GM12878 (cell line): ENCODE data around the gene RAPGEF4. TPM values are rescaled to one million over a fixed set of nuclear protein-coding genes. Genes with fewer than 3 reads are reported as not detected.

Experiments used
- ATAC-seq: fragments of 200-7000 bp; cut with Tn5 transposase; 3 replicates; pipeline ENCODE4 v1.9.1; 2020; ENCODE audit warnings: mild to moderate bottlenecking, moderate library complexity
- BruUV-seq: library from RNA; stranded (reverse); fragments of 400-500 nt; replicated peaks from 2 replicates; lab custom pipeline; 2021; lab: Mats Ljungman, UMichigan
- CTCF ChIA-PET: fragments of 300-600 bp; sonication (Branson Sonifier 250); formaldehyde crosslinking; extraction: SDS; loops from one replicate; lab custom pipeline; 2021; ENCODE audit warnings: inconsistent platforms; lab: Yijun Ruan, JAX
- POLR2A ChIA-PET: fragments of 350-600 bp; formaldehyde crosslinking; extraction: SDS; loops from one replicate; lab custom pipeline; 2021; ENCODE audit warnings: inconsistent platforms; lab: Charles Lee
- RAD21 ChIA-PET: fragments of 300-600 bp; sonication (Branson Sonifier 250); formaldehyde crosslinking; loops from one replicate; lab custom pipeline; 2023; ENCODE audit warnings: antibody characterized with exemption; ENCODE audit not compliant: unreplicated experiment; lab: Charles Lee
- SMC1A ChIA-PET: fragments of 300-600 bp; sonication (Branson Sonifier 250); formaldehyde crosslinking; loops from one replicate; lab custom pipeline; 2023; ENCODE audit not compliant: unreplicated experiment, uncharacterized antibody; lab: Charles Lee
- DNase-seq: peaks from one replicate; pipeline ENCODE4 v3.0.0-alpha.2; 2011; ENCODE audit warnings: low read depth, low spot score
- FAIRE-seq: peaks from 3 replicates; lab custom pipeline; 2011; peaks lifted over from hg19 to GRCh38; lab: Jason Lieb, UNC
- H2AFZ ChIP-seq: 2 replicates; pipeline ENCODE4 v1.6.0; 2011; ENCODE audit warnings: low read depth, low read length, control low read depth; ENCODE audit not compliant: control insufficient read depth
- H3K27ac ChIP-seq: 2 replicates; pipeline ENCODE4 v1.5.1; 2011; ENCODE audit warnings: control low read depth; ENCODE audit not compliant: control insufficient read depth, insufficient read depth
- H3K27me3 ChIP-seq, 2 experiments: replicated peaks in 1 of 2; 2 replicates each; pipeline versions ENCODE4 v1.6.0 to v1.6.1; 2011; ENCODE audit warnings: low read length in 1 of 2; ENCODE audit not compliant: control insufficient read depth in 2 of 2, insufficient read depth in 2 of 2
- H3K36me3 ChIP-seq, 2 experiments: 2 replicates each; pipeline ENCODE4 v1.5.1; 2011; ENCODE audit warnings: low read length in 1 of 2; ENCODE audit not compliant: control insufficient read depth in 2 of 2, insufficient read depth in 2 of 2
- H3K4me1 ChIP-seq: 2 replicates; pipeline ENCODE4 v1.6.1; 2011; ENCODE audit warnings: mild to moderate bottlenecking, low read length, moderate library complexity, mixed read lengths; ENCODE audit not compliant: control insufficient read depth, insufficient read depth
- H3K4me2 ChIP-seq: 2 replicates; pipeline ENCODE4 v1.6.0; 2011; ENCODE audit warnings: control low read depth; ENCODE audit not compliant: control insufficient read depth, insufficient read depth
- H3K4me3 ChIP-seq: fragments of 200-600 bp; sonication (generic); 2 replicates; pipeline ENCODE4 v1.5.1; 2016
- H3K79me2 ChIP-seq: 2 replicates; pipeline ENCODE4 v1.6.0; 2011; ENCODE audit warnings: low read length; ENCODE audit not compliant: control insufficient read depth, insufficient read depth
- H3K9ac ChIP-seq: 2 replicates; pipeline ENCODE4 v1.8.0; 2011; ENCODE audit warnings: low read length, control low read depth, mixed read lengths; ENCODE audit not compliant: control insufficient read depth, insufficient read depth
- H3K9me3 ChIP-seq: replicated peaks from 3 replicates; pipeline ENCODE4 v1.5.1; 2011; ENCODE audit warnings: mild to moderate bottlenecking, low read length; ENCODE audit not compliant: control insufficient read depth, insufficient read depth
- H4K20me1 ChIP-seq: 2 replicates; pipeline ENCODE4 v1.6.0; 2011; ENCODE audit not compliant: control insufficient read depth, insufficient read depth
- HDGF ChIP-seq: fragments of 450-650 bp; IDR thresholded peaks from 2 replicates; pipeline ENCODE4 v1.6.1; 2016; ENCODE audit warnings: antibody characterized with exemption
- IRF4 ChIP-seq: IDR thresholded peaks from 2 replicates; pipeline ENCODE4 v1.6.1; 2011; ENCODE audit warnings: low read depth, low read length
- JUNB ChIP-seq: IDR thresholded peaks from 2 replicates; pipeline ENCODE4 v1.6.1; 2016; ENCODE audit warnings: antibody characterized with exemption, mild to moderate bottlenecking
- MEF2A ChIP-seq: IDR thresholded peaks from 2 replicates; pipeline ENCODE4 v1.6.1; 2011; ENCODE audit warnings: low read depth, mild to moderate bottlenecking, low read length, moderate library complexity; ENCODE audit not compliant: insufficient read depth
- NFYB ChIP-seq: IDR thresholded peaks from 2 replicates; pipeline ENCODE4 v1.6.1; 2011; ENCODE audit warnings: low read depth, mild to moderate bottlenecking, low read length, improper control_type of control experiment, moderate library complexity; ENCODE audit not compliant: insufficient read depth
- NKRF ChIP-seq: fragments of 450-650 bp; conservative IDR thresholded peaks from 2 replicates; pipeline ENCODE4 v1.6.1; 2017; ENCODE audit warnings: mild to moderate bottlenecking, moderate library complexity
- PML ChIP-seq: IDR thresholded peaks from 2 replicates; pipeline ENCODE4 v1.6.1; 2012; ENCODE audit warnings: low read length, inconsistent platforms
- RCOR1 ChIP-seq: conservative IDR thresholded peaks from 2 replicates; pipeline ENCODE4 v1.6.1; 2012; ENCODE audit warnings: low read depth, low read length, improper control_type of control experiment
- RUNX3 ChIP-seq: IDR thresholded peaks from 2 replicates; pipeline ENCODE4 v1.6.1; 2012; ENCODE audit warnings: low read length, inconsistent platforms
- SIX5 ChIP-seq: IDR thresholded peaks from 2 replicates; pipeline ENCODE4 v1.6.1; 2011; ENCODE audit warnings: mild to moderate bottlenecking, low read depth, low read length, moderate library complexity; ENCODE audit not compliant: severe bottlenecking
- SMAD1 ChIP-seq: fragments of 450-650 bp; IDR thresholded peaks from 2 replicates; pipeline ENCODE4 v1.6.1; 2018; ENCODE audit warnings: mild to moderate bottlenecking, low read depth; ENCODE audit not compliant: partially characterized antibody
- SMARCA5 ChIP-seq: fragments of 450-650 bp; IDR thresholded peaks from 2 replicates; pipeline ENCODE4 v1.6.1; 2017; ENCODE audit warnings: mild to moderate bottlenecking
- TCF12 ChIP-seq: IDR thresholded peaks from 2 replicates; pipeline ENCODE4 v1.6.1; 2011; ENCODE audit warnings: low read depth, mild to moderate bottlenecking, low read length
- WRNIP1 ChIP-seq: IDR thresholded peaks from 2 replicates; pipeline ENCODE4 v1.6.1; 2011; ENCODE audit warnings: low read depth, low read length, improper control_type of control experiment, borderline replicate concordance
- ZBED1 ChIP-seq: IDR thresholded peaks from 2 replicates; pipeline ENCODE4 v1.6.1; 2016; ENCODE audit warnings: borderline replicate concordance
- ZNF384 ChIP-seq: IDR thresholded peaks from 2 replicates; pipeline ENCODE4 v1.6.1; 2012; ENCODE audit warnings: low read depth, mild to moderate bottlenecking, low read length, improper control_type of control experiment, borderline replicate concordance
- in situ Hi-C: fragments of 300-500 bp; cut with MboI; formaldehyde crosslinking; loops from 9 replicates; pipeline ENCODE4 v1.14.3; 2018; ENCODE audit warnings: mixed read lengths
- intact Hi-C: fragments of 100-400 bp; cut with micrococcal nuclease; formaldehyde crosslinking; loops from one replicate; pipeline ENCODE4 v1.14.2; 2022; ENCODE audit not compliant: unreplicated experiment
- polyA plus RNA-seq, 11 experiments: library from polyadenylated mRNA; depleted of rRNA in 4 of 11; unstranded in 6 of 11; stranded (reverse) in 5 of 11; fragments of >200 nt; fragmentation: Nextera tagmentation in 4 of 11; fragmentation: Illumina TruSeq in 1 of 11; extraction: Ambion mirVana in 4 of 11; extraction: Trizol in 1 of 11; gene quantifications; 1 replicate in 1 of 11; 2 replicates in 10 of 11; pipeline versions ENCODE4 v1.2.1 to v1.2.3, GENCODE V29; 2011 to 2016; ENCODE audit warnings: inconsistent platforms in 2 of 11, missing spikeins in 2 of 11, low read depth in 1 of 11
- total RNA-seq, 4 experiments: library from RNA; depleted of rRNA in 3 of 4; stranded (reverse); fragments of >200 nt in 3 of 4; fragmentation: Illumina TruSeq in 1 of 4; extraction: Trizol in 1 of 4; gene quantifications; 2 replicates each; pipeline versions ENCODE4 v1.2.1 to v1.2.3, GENCODE V29; 2013 to 2021

The RAPGEF4 gene
- total and polyA plus RNA-seq, 10 of the 15 experiments (the other 5 are each of a cell fraction or from before 2014, with no cell fraction given), result 0.18 TPM; not detected in 8

- ChIA-PET CTCF (no interaction called here), SMC1A (no interaction called here), POLR2A (no interaction called here), RAD21 (interaction anchor here (1.8 kb wide), 1 partner anchor 10 kb away, joined by 4 read pairs; no protein-coding TSS in a partner anchor)
- Histone ChIP-seq H4K20me1 (no peaks in the 10 kb centered on the region), H2AFZ (no peak overlapping the region), H3K79me2 (no peaks in the 10 kb centered on the region), H3K27ac (no peak overlapping the region), H3K4me2 (no peak overlapping the region), H3K9ac (no peak overlapping the region), H3K4me1 (no peaks in the 10 kb centered on the region), H3K9me3 (no peaks in the 10 kb centered on the region; the same call in 2 of the 3 replicates), H3K36me3 (no peaks in the 10 kb centered on the region), H3K4me3 (no peak overlapping the region), H3K27me3 (peaks cover 0 to 4% of the 10 kb centered on the region in 2 experiments; a peak in 3 of 4 replicates)
- no TSS peak for BruUV-seq
- in situ Hi-C loops, result no loop called here
- intact Hi-C loops, result no loop called here
- DNase-seq (no peak), ATAC-seq (no peak), FAIRE-seq (no peak)
- TF ChIP-seq JUNB (no peak), RCOR1 (no peak), HDGF (no peak), TCF12 (no peak), SMAD1 (no peak), ZNF384 (no peak), SMARCA5 (no peak), IRF4 (no peak), NFYB (no peak), MEF2A (no peak), WRNIP1 (no peak), PML (no peak), RUNX3 (no peak), SIX5 (no peak), NKRF (no peak), ZBED1 (no peak)
Measured at GRCh38 chr2:172723286-172723685, 12.4 kb upstream of the RAPGEF4 start.
